HG03460 (cell line): ENCODE data around the gene HTRA3.

ENCODE experiments used
- ATAC-seq: cut with Tn5 transposase; IDR thresholded peaks from one replicate; pipeline ENCODE4 v1.9.1; 2021; ENCODE audit not compliant: unreplicated experiment

Gene HTRA3

DNA sequence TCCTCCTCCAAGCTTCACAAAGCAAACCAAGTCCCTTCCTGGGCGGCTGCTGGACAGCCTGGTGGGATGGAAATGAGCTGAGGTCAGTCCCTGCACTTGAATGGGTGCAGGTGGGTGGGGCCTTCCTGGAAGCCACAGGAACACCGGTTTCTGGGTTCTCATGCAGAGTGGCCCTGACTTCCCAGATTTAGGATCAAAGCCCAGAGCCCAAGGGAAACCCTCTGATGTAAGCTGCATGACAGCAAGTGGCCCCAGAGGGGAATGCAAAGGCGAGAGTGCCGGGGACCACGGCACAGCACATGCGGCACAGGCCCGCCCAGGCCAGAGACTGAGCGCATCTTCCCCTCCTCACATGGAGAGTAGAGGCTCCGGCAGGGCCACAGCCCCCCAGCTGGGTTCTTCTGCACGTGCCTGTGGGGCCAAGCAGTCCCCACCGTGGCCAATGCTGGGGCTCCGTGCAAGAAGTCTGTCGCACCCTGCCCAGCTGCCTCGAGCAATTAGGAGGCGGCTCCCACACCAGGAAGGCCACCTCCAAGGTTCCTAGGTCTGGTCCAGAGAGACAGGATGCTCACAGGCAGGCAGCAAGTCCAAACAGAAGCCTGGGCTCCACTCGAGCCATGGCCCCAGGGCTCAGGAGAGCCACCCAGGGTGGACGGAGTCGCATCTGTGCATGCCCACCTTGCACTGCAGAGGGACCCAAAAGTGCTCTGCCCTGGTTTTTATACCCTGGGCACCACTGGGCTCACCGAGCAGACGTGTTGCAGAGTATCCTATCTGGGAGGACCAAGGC, 83.0 kb downstream of the HTRA3 start:
- ATAC-seq = no peak

DNA sequence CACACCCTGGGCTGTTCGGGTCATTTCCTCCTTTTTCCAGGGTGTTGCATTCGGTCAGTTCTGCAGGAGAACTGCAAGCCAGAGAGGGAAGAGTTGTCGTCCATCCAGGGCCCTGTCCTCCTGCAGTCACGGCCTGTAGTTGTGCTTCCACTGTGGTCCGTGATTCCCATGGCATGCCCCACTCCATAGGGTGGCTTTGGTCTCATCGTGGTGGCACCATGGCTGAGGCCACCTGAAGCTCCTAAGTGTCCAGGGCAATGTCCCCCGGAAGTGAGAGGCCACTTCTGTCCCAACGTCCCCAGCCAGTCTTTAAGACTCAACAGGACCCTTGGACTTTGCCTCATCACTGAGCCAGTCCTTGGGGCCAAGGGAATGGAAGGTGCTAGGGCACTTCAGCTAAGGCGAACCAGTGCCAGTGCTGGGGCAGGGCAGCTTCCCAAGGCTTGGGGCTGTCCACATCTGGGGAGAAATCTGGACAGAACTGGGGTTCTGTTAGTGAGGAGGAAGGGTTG, 83.7 kb downstream of the HTRA3 start:
- no peak for ATAC-seq

DNA sequence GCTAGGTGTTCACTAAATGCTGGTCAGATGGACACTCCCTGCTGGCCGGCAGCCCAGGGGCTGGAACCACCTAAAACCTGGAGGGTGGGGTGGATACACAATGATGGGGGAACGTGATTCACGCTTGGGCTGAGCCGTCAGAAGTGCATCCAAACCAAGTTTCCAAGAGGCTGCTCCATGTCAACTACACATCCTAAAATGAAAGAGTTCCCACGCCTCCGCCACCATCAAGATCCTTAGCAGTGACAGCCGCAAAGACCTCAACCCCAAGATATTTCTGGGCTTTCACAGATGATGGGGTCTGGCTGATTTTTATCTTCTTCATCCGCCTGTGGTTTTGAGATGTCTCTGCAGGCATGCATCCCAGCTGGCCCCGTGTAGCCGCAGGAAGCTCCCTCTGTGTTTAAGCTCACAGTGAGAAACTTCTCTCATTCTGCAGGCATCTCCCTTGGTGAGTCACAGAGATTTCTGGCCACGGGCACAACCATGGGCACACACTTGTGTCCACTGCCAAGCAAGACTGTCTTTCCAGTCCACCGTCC, 84.4 kb downstream of the HTRA3 start:
- no peak for ATAC-seq

DNA sequence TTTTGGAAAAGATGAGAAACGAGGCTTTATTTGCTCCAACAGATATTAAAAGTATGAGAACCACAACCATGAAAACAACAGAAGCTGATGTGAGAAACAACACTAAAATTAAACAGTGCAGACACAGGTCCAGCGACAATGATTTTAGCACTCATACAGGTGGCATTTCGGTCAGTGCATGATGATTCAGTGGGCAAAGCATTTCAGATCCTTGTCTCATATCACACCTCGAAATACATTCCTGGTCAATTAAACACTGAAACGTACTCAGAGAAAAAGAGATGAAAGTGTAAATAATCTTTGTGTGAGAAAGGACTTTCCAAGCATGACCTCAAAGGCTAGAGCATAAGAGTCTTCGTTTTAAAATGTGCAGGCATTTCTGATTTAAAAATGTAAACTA, 85.8 kb downstream of the HTRA3 start:
- ATAC-seq = no peak

DNA sequence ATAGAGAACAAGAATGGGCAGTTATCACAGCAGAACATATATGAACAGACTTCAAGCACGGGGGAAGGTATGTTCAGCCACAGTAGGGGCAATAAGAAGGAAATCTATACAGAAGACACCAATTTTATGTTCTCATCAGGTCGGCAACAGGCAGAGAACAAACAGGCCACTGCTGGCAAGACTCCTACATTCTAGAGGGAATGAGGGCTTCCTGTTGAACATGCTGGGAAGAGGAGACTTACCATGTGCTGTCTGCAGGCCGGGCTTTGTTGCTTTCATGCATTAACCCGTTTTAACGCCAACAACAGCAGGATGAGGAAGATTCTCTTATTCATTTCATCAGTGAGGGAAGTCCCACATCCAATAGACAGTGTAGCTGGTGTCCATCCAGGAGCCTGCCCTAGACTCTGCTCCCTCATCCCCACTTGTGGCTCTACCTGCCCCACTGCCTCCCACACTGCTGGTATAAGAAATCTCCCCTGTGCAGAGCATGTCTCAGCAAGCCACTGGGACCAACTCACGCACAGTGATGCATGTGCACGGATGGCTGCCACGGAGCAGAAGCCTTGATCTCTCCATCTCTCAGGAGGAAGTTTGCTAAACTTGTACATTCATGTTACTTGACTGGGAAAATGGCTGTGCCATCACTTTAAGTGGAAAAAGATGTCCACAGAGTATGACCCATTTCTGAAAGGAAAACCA, 86.5 kb downstream of the HTRA3 start:
- ATAC-seq = no peak
